Esophagus (tissue), 2 donors: ENCODE measurements around the gene IFNAR1. TPM values are rescaled to one million over a fixed set of nuclear protein-coding genes. Genes with fewer than 3 reads are reported as not detected.

Experiments used
- H3K27ac ChIP-seq, 2 donors: one replicate each; pipeline ENCODE4 v1.5.1; 2013; ENCODE audit warnings: low read depth in 2 of 2, mild to moderate bottlenecking in 2 of 2, inconsistent platforms in 1 of 2, low read length in 1 of 2, moderate library complexity in 1 of 2
- H3K27me3 ChIP-seq, 2 donors: one replicate each; pipeline ENCODE4 v1.6.1; 2013; ENCODE audit warnings: low read length in 2 of 2, control low read depth in 1 of 2, mild to moderate bottlenecking in 1 of 2; ENCODE audit not compliant: insufficient read depth in 2 of 2, control insufficient read depth in 1 of 2
- H3K36me3 ChIP-seq, 2 donors: one replicate each; pipeline ENCODE4 v1.6.1; 2013; ENCODE audit warnings: low read length in 1 of 2; ENCODE audit not compliant: control insufficient read depth in 2 of 2, insufficient read depth in 2 of 2
- H3K4me1 ChIP-seq, 2 donors: one replicate each; pipeline ENCODE4 v1.6.1; 2013; ENCODE audit warnings: low read length in 1 of 2; ENCODE audit not compliant: control insufficient read depth in 2 of 2, insufficient read depth in 2 of 2
- H3K4me3 ChIP-seq, 2 donors: one replicate each; pipeline ENCODE4 v1.5.1; 2013; ENCODE audit warnings: low read length in 2 of 2, mild to moderate bottlenecking in 2 of 2, low read depth in 1 of 2, moderate library complexity in 1 of 2
- H3K9me3 ChIP-seq, 2 donors: one replicate each; pipeline ENCODE4 v1.6.1; 2013; ENCODE audit warnings: mild to moderate bottlenecking in 2 of 2, low read depth in 1 of 2, low read length in 1 of 2, moderate library complexity in 1 of 2; ENCODE audit not compliant: control insufficient read depth in 2 of 2, insufficient read depth in 1 of 2
- WGBS, 2 donors: extraction: QIAGEN DNeasy Blood & Tissue Kit; methylation state at CpG; one replicate each; pipeline ENCODE4 v1.1.7; 2013; 5-methylcytosine and 5-hydroxymethylcytosine counted together
- polyA plus RNA-seq, 2 donors: library from polyadenylated mRNA; stranded (reverse); fragments of 200-250 nt; gene quantifications; one replicate each; pipeline ENCODE4 v1.2.3, GENCODE V29; 2013
- donor health status: healthy with polysubstance abuse.
- donor health status: Bipolar disorder and iron deficiency.

IFNAR1 gene
- 10 to 100 TPM in 1 of 2 donors, 1 to 10 TPM in 1; 9.0 to 14.1 TPM for polyA plus RNA-seq

DNA sequence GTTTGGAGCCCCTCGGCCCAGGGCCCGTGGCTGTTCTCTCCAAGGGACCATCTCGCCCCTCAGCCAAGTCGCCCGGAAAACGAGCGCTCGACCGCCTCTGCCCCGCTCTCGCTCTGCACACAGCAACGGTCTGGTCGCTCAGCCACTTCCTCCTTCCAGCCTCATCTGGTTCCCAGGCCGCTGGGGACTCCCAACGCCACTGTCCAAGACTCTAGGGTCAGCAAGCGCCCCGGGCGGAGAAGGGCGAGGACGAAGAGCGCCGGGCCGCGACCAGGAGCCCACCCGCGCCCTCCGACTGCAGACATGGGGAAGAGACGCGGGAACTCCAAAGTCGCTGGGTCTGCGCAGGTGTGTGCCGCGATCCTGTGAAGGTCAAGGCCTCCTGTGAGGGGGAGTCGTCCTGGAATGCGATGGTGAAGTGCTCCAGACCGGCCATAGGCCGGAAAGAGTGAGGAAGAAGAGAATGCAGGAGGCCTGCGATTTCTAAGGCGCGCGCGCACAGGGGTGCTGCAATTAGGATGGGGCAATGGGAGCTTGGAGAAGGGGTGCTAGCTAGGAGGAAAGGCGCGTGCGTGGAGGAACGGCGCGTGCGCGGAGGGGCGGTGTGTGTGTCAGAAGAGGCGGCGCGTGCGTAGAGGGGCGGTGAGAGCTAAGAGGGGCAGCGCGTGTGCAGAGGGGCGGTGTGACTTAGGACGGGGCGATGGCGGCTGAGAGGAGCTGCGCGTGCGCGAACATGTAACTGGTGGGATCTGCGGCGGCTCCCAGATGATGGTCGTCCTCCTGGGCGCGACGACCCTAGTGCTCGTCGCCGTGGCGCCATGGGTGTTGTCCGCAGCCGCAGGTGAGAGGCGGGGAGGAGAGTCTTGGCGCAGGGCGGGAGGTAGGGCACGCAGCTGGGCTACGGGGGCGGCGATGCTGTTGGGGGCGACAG, at the start of gene IFNAR1:
TSS of gene IFNAR1 (plus strand) at position 680 of the 931 bp plus-strand sequence. CDS start at position 766, 86 bp downstream.
- H3K4me3 ChIP-seq = peak within 1 kb of the TSS; percentile 90 to 94
- peak within 1 kb of the TSS; percentile 93 to 99 for H3K27ac ChIP-seq
- H3K9me3 ChIP-seq = no peaks in the 10 kb centered on the region
- WGBS, 2 donors = 0% methylated on average over 84 to 86 of the region's 86 CpGs
- H3K4me1 ChIP-seq = peaks cover 0 to 2% of the 10 kb centered on the region in 2 donors
- no peaks in the 10 kb centered on the region for H3K36me3 ChIP-seq
- H3K27me3 ChIP-seq = no peaks in the 10 kb centered on the region

GRCh38 chr21:33278721-33279120, 46.0 kb upstream of the IFNAR1 start:
- H3K4me3 ChIP-seq = no peak overlapping the region
- H3K27me3 ChIP-seq = no peaks in the 10 kb centered on the region
- 76 to 92% methylated on average over 2 of the region's 2 CpGs for WGBS, 2 donors
- H3K4me1 ChIP-seq = no peaks in the 10 kb centered on the region
- H3K36me3 ChIP-seq = peaks cover 11 to 12% of the 10 kb centered on the region in 2 donors
- no peak overlapping the region for H3K27ac ChIP-seq
- H3K9me3 ChIP-seq = no peaks in the 10 kb centered on the region

DNA sequence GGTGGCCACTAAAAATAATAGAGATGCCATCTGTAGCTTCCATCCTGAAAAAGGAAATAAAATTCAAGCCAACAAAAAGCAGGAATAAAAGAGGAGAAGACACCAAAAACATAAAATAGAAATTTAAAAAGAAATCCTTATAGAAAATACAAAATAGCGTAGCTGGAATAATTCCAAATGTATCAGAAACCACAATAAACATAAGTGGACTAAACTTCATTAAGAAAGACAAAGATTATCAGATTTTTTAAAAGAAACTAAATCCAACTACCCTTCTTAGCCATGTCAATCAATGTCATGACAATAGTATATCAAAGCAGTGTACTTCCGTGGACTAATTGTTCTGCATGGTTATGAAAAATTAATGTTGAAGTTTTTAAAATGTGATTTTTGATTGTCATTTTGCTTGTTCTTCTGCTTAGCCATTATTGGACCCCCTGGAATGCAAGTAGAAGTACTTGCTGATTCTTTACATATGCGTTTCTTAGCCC, 45.4 kb upstream of the IFNAR1 start:
- no peak overlapping the region for H3K4me3 ChIP-seq
- no peaks in the 10 kb centered on the region for H3K4me1 ChIP-seq
- 92 to 97% methylated on average over 3 of the region's 3 CpGs for WGBS, 2 donors
- H3K36me3 ChIP-seq = peaks cover 11 to 12% of the 10 kb centered on the region in 2 donors
- H3K9me3 ChIP-seq = no peaks in the 10 kb centered on the region
- H3K27ac ChIP-seq = no peak overlapping the region
- H3K27me3 ChIP-seq = no peaks in the 10 kb centered on the region

DNA sequence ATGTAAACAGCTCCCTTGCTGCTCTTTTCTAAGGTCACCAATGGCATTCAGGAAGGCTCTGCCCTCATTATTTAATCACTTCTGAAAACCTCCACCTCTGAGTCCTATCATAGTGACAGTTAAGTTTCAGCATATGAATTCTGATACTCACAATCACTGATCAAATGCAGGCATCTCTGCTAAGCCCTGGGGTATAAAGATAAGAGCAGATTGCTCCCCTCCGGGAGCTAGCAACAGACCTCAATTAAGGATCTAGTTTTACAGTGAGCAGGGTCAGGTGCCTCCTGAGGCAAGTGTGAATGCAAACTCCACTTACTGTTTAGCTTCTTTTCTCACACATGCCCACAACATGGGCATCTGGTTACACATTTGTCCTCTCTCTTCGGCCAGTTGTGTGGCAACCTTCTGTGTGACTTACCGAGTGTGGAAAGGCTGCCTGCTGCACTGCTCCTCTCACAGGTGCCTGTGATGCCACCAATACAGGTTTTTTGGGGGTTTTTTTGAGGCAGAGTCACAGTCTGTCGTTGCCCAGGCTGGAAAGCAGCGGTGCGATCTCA, 43.6 kb upstream of the IFNAR1 start:
- Histone ChIP-seq H3K4me1 (peaks cover 0 to 4% of the 10 kb centered on the region in 2 donors), H3K4me3 (no peak overlapping the region), H3K27me3 (no peaks in the 10 kb centered on the region), H3K27ac (no peak overlapping the region), H3K36me3 (peaks cover 13 to 18% of the 10 kb centered on the region in 2 donors), H3K9me3 (no peaks in the 10 kb centered on the region)
- WGBS, 2 donors = 89 to 94% methylated on average over 6 of the region's 6 CpGs

DNA sequence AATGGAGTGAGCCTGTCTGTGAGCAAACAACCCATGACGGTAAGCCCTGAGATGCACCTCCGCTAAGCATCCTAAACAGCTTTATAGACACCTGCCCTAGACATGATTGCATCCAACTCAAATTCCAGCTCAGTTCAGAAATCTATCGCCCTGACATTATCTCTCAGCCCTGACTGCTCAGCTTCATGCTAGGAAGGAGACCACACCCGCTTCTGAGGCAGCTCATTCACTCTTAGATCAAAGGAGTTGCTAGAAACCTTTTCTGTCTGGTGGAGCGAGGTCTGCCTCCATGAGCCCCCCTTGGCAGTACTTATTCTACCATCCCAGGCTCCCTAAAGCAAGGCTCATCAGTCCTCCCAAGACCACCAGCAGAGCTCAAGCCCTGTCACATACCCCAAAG, 41.6 kb upstream of the IFNAR1 start:
- WGBS, 2 donors = 95 to 97% methylated on average over 5 of the region's 5 CpGs
- peaks cover 0 to 6% of the 10 kb centered on the region in 2 donors for H3K4me1 ChIP-seq
- H3K4me3 ChIP-seq = no peak overlapping the region
- no peaks in the 10 kb centered on the region for H3K9me3 ChIP-seq
- no peak overlapping the region for H3K27ac ChIP-seq
- no peaks in the 10 kb centered on the region for H3K27me3 ChIP-seq
- H3K36me3 ChIP-seq = peaks cover 15 to 22% of the 10 kb centered on the region in 2 donors

- WGBS, 2 donors = 73 to 76% methylated on average over 11 of the region's 11 CpGs
- H3K4me1 ChIP-seq = peaks cover 3 to 7% of the 10 kb centered on the region in 2 donors
- H3K27ac ChIP-seq = no peak overlapping the region
- H3K36me3 ChIP-seq = peaks cover 14 to 28% of the 10 kb centered on the region in 2 donors
- no peaks in the 10 kb centered on the region for H3K27me3 ChIP-seq
- H3K9me3 ChIP-seq = no peaks in the 10 kb centered on the region
- H3K4me3 ChIP-seq = no peak overlapping the region
These were observed 38.7 kb upstream of the IFNAR1 start for GRCh38 chr21:33286076-33286475.

DNA sequence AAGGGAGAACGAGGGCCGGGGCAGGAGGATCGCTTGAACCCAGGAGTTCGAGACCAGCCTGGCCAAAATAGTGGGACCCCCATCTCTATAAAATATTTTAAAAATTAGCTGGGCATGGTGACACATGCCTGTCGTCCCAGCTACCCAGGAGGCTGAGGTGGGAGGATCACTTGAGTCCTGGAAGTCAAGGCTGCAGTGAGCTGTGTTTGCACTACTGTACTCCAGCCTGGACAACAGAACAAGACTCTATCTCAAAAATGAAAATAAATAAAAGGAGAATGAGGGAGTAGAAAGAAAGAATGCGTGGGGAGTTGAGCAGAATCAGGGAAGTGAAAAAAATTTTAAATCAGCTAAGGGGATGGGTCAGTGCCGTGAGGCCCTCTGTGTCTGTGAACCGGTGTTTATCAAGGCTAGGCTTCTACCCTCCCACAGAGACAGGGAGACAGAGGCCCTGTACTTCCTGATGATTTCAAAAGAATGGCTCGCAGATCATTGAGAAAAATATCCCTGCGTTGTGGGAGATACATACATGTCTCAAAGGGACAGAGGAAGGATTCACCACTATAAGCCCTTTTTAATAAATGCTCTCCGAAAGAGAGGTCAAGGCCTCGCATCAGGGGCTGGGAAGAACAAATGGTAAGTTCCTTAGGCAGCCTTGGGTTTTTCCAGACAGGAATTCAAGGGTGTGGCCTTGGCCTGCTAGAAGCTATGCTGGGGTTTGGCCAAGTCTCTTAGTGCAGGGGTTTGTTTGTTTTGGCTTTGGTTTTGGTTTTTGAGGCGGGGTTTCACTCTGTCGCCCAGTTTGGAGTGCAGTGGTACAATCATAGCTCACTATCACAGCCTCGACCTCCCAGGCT, 37.9 kb upstream of the IFNAR1 start:
- Histone ChIP-seq H3K36me3 (peaks cover 11 to 32% of the 10 kb centered on the region in 2 donors), H3K4me1 (peaks cover 3 to 7% of the 10 kb centered on the region in 2 donors), H3K9me3 (no peaks in the 10 kb centered on the region), H3K27ac (peak overlapping the region; percentile 47 to 56), H3K27me3 (no peaks in the 10 kb centered on the region), H3K4me3 (no peak overlapping the region)
- 44 to 48% methylated on average over 15 of the region's 15 CpGs for WGBS, 2 donors

- no peaks in the 10 kb centered on the region for H3K9me3 ChIP-seq
- no peak overlapping the region for H3K4me3 ChIP-seq
- no peaks in the 10 kb centered on the region for H3K27me3 ChIP-seq
- H3K4me1 ChIP-seq = peaks cover 3 to 7% of the 10 kb centered on the region in 2 donors
- H3K27ac ChIP-seq = no peak overlapping the region
- peaks cover 4 to 36% of the 10 kb centered on the region in 2 donors for H3K36me3 ChIP-seq
- WGBS, 2 donors = 71 to 82% methylated on average over 11 of the region's 11 CpGs
These were observed 35.5 kb upstream of the IFNAR1 start for GRCh38 chr21:33289199-33289819.

DNA sequence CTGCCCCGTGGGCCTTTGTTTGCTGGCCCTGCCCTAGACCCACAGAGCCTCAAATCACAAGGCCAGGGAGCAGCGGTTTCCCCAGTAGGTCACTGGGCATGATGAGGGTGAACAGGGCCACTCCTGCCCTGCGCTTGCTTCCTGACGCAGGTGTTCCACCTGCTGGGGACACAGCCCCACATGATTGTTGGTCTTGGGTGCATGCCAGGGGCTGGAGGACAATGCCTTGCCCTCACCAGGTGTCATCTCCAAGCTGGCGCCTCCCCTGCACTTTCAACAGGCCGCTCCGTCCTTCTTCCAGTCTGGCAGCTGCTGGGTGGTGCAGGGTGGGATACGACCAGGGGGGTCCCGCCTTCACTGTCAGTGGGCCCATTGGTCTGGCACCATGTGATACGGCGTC, 34.3 kb upstream of the IFNAR1 start:
- no peak overlapping the region for H3K27ac ChIP-seq
- WGBS, 2 donors = 88 to 92% methylated on average over 11 of the region's 11 CpGs
- no peak overlapping the region for H3K4me3 ChIP-seq
- H3K27me3 ChIP-seq = no peaks in the 10 kb centered on the region
- H3K36me3 ChIP-seq = peaks cover 4 to 36% of the 10 kb centered on the region in 2 donors
- no peaks in the 10 kb centered on the region for H3K9me3 ChIP-seq
- H3K4me1 ChIP-seq = peaks cover 3 to 7% of the 10 kb centered on the region in 2 donors
